K562 (cell line): ENCODE data around the gene DRD1. TPM values are rescaled to one million over a fixed set of nuclear protein-coding genes. Genes with fewer than 3 reads are reported as not detected.

Experiments
- C11orf30 ChIP-seq: fragments of 450-650 bp; IDR thresholded peaks from 2 replicates; pipeline ENCODE4 v1.6.1; 2016; ENCODE audit warnings: low read depth, mild to moderate bottlenecking
- CHD1 ChIP-seq: fragments of 200-600 bp; sonication (generic); IDR thresholded peaks from one replicate; pipeline ENCODE4 v1.6.1; 2012; ENCODE audit warnings: mild to moderate bottlenecking, moderate library complexity, low read length, inconsistent platforms
- CTCF ChIP-seq, 3 experiments: IDR thresholded peaks in 2 of 3; conservative IDR thresholded peaks in 1 of 3; 2 replicates each; pipeline ENCODE4 v1.5.1; 2011 to 2012; ENCODE audit warnings: low read length in 3 of 3, mild to moderate bottlenecking in 3 of 3, control low read depth in 2 of 3, improper control_type of control experiment in 1 of 3, inconsistent platforms in 1 of 3, low read depth in 1 of 3, mixed read lengths in 1 of 3, moderate library complexity in 1 of 3; ENCODE audit not compliant: insufficient read depth in 2 of 3
- EZH2 ChIP-seq: IDR thresholded peaks from 2 replicates; pipeline ENCODE4 v1.6.1; 2012; ENCODE audit warnings: low read depth, mild to moderate bottlenecking, inconsistent platforms, low read length, borderline replicate concordance
- FOXK1 ChIP-seq: sonication (generic); formaldehyde crosslinking; IDR thresholded peaks from 2 replicates; pipeline ENCODE4 v1.8.0; 2022; ENCODE audit warnings: missing genetic modification reagents, mild to moderate bottlenecking, borderline replicate concordance
- MAFG ChIP-seq: fragments of 450-650 bp; conservative IDR thresholded peaks from 2 replicates; pipeline ENCODE4 v1.6.1; 2016; ENCODE audit warnings: missing genetic modification characterization, missing compliant biosample characterization
- NEUROD1 ChIP-seq: fragments of 150-350 bp; IDR thresholded peaks from 2 replicates; pipeline ENCODE4 v1.6.1; 2014; ENCODE audit warnings: borderline replicate concordance, low read length, low read depth; ENCODE audit not compliant: partially characterized antibody
- OTX1 ChIP-seq: fragments of 450-650 bp; formaldehyde crosslinking; IDR thresholded peaks from 2 replicates; pipeline ENCODE4 v1.4.0; 2022; ENCODE audit warnings: mild to moderate bottlenecking
- SAFB ChIP-seq: fragments of 200-400 bp; formaldehyde crosslinking; IDR thresholded peaks from 2 replicates; pipeline ENCODE4 v1.6.1; 2017; ENCODE audit warnings: low read depth, low read length, borderline replicate concordance
- SAP30 ChIP-seq: fragments of 200-600 bp; sonication (generic); IDR thresholded peaks from 2 replicates; pipeline ENCODE4 v1.6.1; 2012; ENCODE audit warnings: borderline replicate concordance, low read depth, mild to moderate bottlenecking, moderate library complexity, low read length, control low read depth, inconsistent platforms; ENCODE audit not compliant: insufficient read depth, poor library complexity, severe bottlenecking
- SMARCE1 ChIP-seq: fragments of 450-650 bp; IDR thresholded peaks from 2 replicates; pipeline ENCODE4 v1.7.1; 2016; ENCODE audit warnings: mild to moderate bottlenecking
- USF2 ChIP-seq: sonication (generic); formaldehyde crosslinking; IDR thresholded peaks from 2 replicates; pipeline ENCODE4 v1.5.0; 2020; ENCODE audit warnings: missing genetic modification reagents
- YY1 ChIP-seq, 3 experiments: IDR thresholded peaks; 2 replicates each; pipeline ENCODE4 v1.6.1; 2011; ENCODE audit warnings: low read length in 2 of 3, mild to moderate bottlenecking in 2 of 3, moderate library complexity in 2 of 3, borderline replicate concordance in 1 of 3, control low read depth in 1 of 3, low read depth in 1 of 3; ENCODE audit not compliant: insufficient read depth in 3 of 3, insufficient replicate concordance in 2 of 3, control insufficient read depth in 1 of 3, insufficient read length in 1 of 3; ENCODE audit errors: extremely low read depth in 1 of 3
- ZKSCAN8 ChIP-seq: fragments of 200-800 bp; sonication (Bioruptor generic); IDR thresholded peaks from 2 replicates; pipeline ENCODE4 v1.6.1; 2016; ENCODE audit warnings: missing genetic modification characterization, missing compliant biosample characterization
- ZNF398 ChIP-seq: fragments of 250-450 bp; sonication (Bioruptor Pico); IDR thresholded peaks from 2 replicates; pipeline ENCODE4 v1.8.0; 2021; ENCODE audit warnings: moderate library complexity, mild to moderate bottlenecking, inconsistent platforms
- polyA plus RNA-seq, 8 experiments: library from polyadenylated mRNA; depleted of rRNA in 4 of 8; stranded (reverse) in 5 of 8; unstranded in 3 of 8; fragments of >200 nt; fragmentation: Nextera tagmentation in 2 of 8; fragmentation: Illumina TruSeq in 1 of 8; extraction: Ambion mirVana in 2 of 8; extraction: Trizol in 1 of 8; gene quantifications; 2 replicates each; pipeline versions ENCODE4 v1.2.1 to v1.2.3, GENCODE V29; 2011 to 2014; ENCODE audit warnings: inconsistent platforms in 1 of 8, missing spikeins in 1 of 8
- total RNA-seq, 7 experiments: library from RNA; depleted of rRNA in 6 of 7; stranded (reverse); fragments of >200 nt in 6 of 7; fragmentation: Illumina TruSeq in 2 of 7; extraction: Trizol in 2 of 7; gene quantifications; 2 replicates each; pipeline versions ENCODE4 v1.2.1 to v1.2.3, GENCODE V29; 2011 to 2021; ENCODE audit warnings: low replicate concordance in 1 of 7
- TF ChIP-seq, protein P1 (sequence below): sonication (generic); formaldehyde crosslinking; IDR thresholded peaks from 2 replicates; pipeline ENCODE4 v1.8.1; 2023; ENCODE audit warnings: mild to moderate bottlenecking, missing genetic modification reagents
- TF ChIP-seq, protein P2 (sequence below): fragments of 200-800 bp; sonication (Bioruptor generic); IDR thresholded peaks from 2 replicates; pipeline ENCODE4 v1.6.1; 2017; ENCODE audit warnings: missing genetic modification characterization, missing compliant biosample characterization

Gene DRD1
- total and polyA plus RNA-seq, 9 of the 15 experiments (the other 6 are each of a cell fraction or from before 2014, with no cell fraction given) = not detected

GRCh38 chr5:175478384-175479124, 34.6 kb upstream of the DRD1 start, which contains the start of gene SFXN1 (continued):
- TF ChIP-seq USF2 (CRISPR knock-in tag) = no peak
- TF ChIP-seq C11orf30 = no peak
- TF ChIP-seq OTX1 = no peak
- TF ChIP-seq FOXK1 = no peak
- TF ChIP-seq SAP30 = no peak
- TF ChIP-seq EZH2 = no peak
- TF ChIP-seq, protein P1, sequence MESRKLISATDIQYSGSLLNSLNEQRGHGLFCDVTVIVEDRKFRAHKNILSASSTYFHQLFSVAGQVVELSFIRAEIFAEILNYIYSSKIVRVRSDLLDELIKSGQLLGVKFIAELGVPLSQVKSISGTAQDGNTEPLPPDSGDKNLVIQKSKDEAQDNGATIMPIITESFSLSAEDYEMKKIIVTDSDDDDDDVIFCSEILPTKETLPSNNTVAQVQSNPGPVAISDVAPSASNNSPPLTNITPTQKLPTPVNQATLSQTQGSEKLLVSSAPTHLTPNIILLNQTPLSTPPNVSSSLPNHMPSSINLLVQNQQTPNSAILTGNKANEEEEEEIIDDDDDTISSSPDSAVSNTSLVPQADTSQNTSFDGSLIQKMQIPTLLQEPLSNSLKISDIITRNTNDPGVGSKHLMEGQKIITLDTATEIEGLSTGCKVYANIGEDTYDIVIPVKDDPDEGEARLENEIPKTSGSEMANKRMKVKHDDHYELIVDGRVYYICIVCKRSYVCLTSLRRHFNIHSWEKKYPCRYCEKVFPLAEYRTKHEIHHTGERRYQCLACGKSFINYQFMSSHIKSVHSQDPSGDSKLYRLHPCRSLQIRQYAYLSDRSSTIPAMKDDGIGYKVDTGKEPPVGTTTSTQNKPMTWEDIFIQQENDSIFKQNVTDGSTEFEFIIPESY (CRISPR knock-in tag) = peak; percentile 31; the same call in 1 of the 2 replicates
- TF ChIP-seq ZNF398 (CRISPR knock-in tag) = no peak
- no peak for TF ChIP-seq NEUROD1
- TF ChIP-seq ZKSCAN8 = no peak
- TF ChIP-seq SAFB = peak; percentile 54
- no peak for TF ChIP-seq SMARCE1
- no peak for TF ChIP-seq MAFG (tag)
- peak; percentile 88 to 96 (median 93) for TF ChIP-seq YY1 (IDR thresholded peaks at IDR 0.05; ENCODE audit: borderline replicate concordance in 1 of 3, control insufficient read depth in 1 of 3, extremely low read depth in 1 of 3, insufficient read depth in 3 of 3, insufficient read length in 1 of 3, insufficient replicate concordance in 2 of 3, low read depth in 1 of 3, low read length in 2 of 3)
- TF ChIP-seq CTCF (IDR thresholded peaks at IDR 0.05 in 2 of 3, conservative IDR thresholded peaks at IDR 0.05 in 1 of 3; ENCODE audit: insufficient read depth in 2 of 3, low read depth in 1 of 3, low read length in 3 of 3) = 0 out of 6 replicates have a peak, but pooled peaks of 1 of the 3 experiments have one; percentile 0
- TF ChIP-seq, protein P2, sequence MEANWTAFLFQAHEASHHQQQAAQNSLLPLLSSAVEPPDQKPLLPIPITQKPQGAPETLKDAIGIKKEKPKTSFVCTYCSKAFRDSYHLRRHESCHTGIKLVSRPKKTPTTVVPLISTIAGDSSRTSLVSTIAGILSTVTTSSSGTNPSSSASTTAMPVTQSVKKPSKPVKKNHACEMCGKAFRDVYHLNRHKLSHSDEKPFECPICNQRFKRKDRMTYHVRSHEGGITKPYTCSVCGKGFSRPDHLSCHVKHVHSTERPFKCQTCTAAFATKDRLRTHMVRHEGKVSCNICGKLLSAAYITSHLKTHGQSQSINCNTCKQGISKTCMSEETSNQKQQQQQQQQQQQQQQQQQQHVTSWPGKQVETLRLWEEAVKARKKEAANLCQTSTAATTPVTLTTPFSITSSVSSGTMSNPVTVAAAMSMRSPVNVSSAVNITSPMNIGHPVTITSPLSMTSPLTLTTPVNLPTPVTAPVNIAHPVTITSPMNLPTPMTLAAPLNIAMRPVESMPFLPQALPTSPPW (CRISPR knock-in tag) = peak; percentile 55
- TF ChIP-seq CHD1 = no peak
